ENCODE results near the gene PBRM1. TPM values are rescaled to one million over a fixed set of nuclear protein-coding genes. Genes with fewer than 3 reads are reported as not detected.

PBRM1 gene
- 36.6 and 42.7 TPM in 2 replicates for total RNA-seq

DNA sequence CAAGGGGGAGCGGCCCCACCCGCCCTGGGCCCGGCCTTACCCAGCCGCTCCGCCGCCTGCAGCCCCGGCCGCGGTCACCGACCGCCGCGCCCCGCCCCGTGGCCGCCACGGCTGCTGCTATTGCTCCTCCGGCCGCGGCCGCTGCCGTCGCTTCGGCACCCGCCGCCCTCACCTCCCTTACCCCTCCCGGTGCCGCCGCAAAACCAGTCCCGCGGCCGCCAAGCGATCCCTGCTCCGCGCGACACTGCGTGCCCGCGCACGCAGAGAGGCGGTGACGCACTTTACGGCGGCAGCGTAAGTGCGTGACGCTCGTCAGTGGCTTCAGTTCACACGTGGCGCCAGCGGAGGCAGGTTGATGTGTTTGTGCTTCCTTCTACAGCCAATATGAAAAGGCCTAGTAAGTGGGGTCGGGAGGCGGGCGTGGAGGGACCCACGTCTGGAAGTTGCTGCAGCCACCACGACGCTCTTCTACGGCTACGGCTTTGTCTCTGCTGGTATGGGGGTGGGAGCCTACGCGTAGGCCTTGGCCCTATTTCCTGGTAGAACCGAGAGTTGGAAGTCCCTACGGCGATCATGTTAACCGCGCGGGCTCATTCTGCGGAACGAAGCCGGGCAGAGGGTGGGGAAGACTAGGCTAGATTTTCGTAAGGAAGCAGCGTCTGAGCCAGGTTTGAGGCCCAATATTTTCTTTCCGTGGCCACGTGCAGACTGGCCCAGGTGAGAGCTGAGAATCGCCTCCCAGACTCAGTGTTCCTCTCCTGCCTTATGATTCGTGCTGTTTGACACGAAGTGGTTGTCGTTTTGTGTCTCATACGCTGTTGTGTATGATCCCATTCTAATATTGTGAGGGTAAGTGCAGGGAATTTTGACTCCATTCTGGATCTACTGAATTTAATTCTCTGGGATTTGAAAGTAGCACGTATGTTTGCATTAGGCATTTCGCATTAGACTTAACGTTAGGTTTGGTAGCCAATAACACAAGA lies at the start of gene PBRM1, which contains the start of gene GNL3:
Gene PBRM1 (minus strand): TSS at position 205 of the 983 bp plus-strand sequence.
Gene GNL3 (plus strand): TSS at position 324 of the 983 bp plus-strand sequence. CDS start 61 bp downstream, at position 385.

DNA sequence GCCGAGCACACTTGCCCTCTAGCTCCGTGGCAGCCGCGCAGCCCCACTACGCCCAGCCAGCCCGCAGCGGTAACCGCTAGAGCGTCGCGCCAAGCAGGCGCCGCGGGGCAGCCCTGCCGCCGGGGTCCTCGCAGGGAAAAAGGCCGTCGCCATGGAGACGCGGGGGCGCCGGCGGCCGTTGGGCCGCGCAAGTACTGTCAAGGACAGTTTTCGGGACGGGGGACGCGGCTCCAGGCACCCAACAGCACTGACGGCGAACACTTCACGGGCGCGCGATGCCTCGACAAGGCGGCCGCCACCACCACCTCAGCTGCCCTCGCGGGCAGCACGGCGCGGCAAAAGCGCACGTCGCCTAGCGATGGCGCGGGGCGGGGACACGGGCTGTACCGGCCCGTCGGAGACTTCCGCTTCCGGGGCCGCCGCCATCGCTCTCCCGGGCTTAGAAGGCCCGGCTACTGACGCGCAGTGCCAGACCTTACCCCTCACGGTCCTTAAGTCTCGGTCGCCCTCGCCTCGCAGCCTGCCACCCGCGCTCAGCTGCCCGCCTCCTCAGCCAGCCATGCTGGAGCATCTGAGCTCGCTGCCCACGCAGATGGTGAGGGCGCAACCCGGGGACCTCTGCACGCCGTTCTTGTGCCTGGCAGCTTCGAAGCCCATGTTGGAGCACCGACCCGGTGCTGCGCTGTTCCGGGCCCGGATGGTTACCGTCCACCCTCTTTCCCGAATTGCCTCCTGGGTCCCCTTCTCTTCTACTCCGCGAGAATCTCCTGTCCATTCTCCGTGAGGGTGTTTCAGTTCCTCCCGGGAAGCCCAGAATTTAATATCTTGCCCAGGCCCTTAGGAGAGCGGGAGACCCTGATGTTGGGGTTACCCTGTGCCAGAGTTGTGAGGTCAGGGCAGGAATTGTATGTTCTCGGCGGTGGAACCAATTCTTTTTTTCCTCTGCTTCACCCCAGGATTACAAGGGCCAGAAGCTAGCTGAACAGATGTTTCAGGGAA lies 20.3 kb upstream of the PBRM1 start, which contains the start of the genes GLT8D1 and SPCS1:
Gene GLT8D1 (minus strand): TSS at position 104 of the 999 bp plus-strand sequence. CDS start 5,331 bp downstream, outside the sequence.
Gene SPCS1 (plus strand): TSS at position 419 of the 999 bp plus-strand sequence. CDS start 141 bp downstream, at position 560.

DNA sequence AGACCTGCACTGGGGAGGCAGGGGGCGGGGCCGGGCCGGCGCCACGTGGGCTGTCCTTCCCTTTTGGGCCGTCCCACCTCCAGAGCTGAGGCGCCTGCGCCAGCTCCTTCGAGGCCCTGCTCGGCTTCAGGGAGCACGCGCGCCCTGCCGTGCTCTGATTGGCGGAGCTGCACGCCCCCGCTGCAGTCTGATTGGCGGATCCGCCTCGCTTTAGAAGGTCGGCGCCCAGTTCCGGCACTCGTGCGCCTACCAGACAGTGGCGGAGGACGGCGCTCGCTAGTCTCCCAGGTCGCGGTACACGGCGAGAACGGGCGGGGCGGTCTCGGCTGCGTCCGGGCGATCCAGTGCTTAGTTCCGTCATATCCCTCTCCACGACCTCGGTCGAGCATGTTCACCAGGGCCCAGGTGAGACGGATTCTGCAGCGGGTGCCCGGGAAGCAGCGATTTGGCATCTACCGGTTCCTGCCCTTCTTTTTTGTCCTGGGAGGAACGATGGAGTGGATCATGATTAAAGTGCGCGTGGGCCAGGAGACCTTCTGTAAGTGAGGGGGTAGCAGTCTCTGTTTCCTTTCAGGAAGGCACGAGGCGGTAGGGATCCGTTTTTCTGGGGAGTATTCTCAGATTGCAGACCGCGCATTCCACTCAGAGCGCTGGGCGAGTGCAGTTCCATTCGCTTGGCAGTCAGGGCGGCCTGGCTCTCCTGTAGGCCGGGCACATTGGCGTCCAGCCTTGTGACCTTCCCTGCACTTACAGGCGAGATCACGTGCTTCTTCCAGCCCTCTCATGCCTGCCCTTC lies 149.1 kb downstream of the PBRM1 start, which contains the start of gene UQCC5:
Gene UQCC5 (plus strand): TSS at position 237 of the 796 bp plus-strand sequence. CDS start 151 bp downstream, at position 388.

DNA sequence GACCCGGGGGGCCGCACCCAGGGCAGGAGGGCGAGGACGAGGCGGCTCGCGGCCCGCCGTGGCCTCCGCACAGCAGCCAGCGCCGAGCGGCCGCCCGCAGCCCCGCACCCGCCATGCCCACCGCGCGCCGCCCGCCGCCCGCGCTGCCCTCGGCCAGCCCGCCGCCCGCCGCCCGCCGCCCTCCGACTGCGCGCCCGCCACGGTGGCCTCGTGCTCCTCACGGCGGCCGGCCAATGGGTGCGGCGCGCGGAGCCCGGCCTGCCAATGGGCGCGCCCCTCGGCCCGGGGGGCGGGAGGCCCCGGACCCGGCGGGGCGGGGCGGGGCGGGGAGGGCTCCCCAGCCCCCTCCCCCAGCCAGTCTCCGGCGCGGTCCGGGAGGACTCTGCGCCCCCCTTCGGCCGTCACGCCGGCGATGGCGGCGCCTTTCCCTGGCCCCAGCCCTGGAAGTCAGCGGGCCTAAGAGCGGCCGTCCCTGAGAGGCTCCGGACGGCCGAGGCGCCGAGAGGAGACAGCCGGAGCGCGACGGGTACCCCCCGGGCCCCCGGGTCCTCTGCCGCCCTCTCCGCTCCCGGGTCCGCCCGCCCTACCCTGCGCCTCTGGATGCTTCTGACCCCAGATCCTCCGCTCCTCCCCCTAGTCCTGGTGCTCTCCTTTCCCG lies 152.0 kb downstream of the PBRM1 start, which contains the start of gene NT5DC2:
Gene NT5DC2 (minus strand): TSS at position 235 of the 658 bp plus-strand sequence. CDS start 120 bp downstream, at position 115.

Other genes with a start within 250 kb of the PBRM1 start
- gene SEMA3G, start 240.8 kb downstream of the PBRM1 start, total RNA-seq, result 0.06 and 0.10 TPM in 2 replicates
- gene TNNC1, start 231.9 kb downstream of the PBRM1 start, total RNA-seq, result 0.31 TPM in 1 of 2 replicates, not detected in the other
- gene NISCH, start 230.3 kb downstream of the PBRM1 start, total RNA-seq, result 38.9 and 44.1 TPM in 2 replicates
- 3.0 and 4.4 TPM in 2 replicates for gene STAB1, start 190.6 kb downstream of the PBRM1 start, total RNA-seq
- gene NT5DC2, start 152.1 kb downstream of the PBRM1 start, total RNA-seq, result 67.2 and 86.1 TPM in 2 replicates
- 5.8 and 8.5 TPM in 2 replicates for gene UQCC5, start 149.3 kb downstream of the PBRM1 start, total RNA-seq
- gene GNL3, start 119 bp upstream of the PBRM1 start, total RNA-seq, result 54.0 and 79.2 TPM in 2 replicates
- gene GLT8D1, start 19.9 kb upstream of the PBRM1 start, total RNA-seq, result 97.8 and 98.1 TPM in 2 replicates
- gene SPCS1, start 20.2 kb upstream of the PBRM1 start, total RNA-seq, result 184 and 227 TPM in 2 replicates
- 9.9 and 11.8 TPM in 2 replicates for gene NEK4, start 85.0 kb upstream of the PBRM1 start, total RNA-seq
- not detected in 2 replicates for gene ITIH1, start 91.7 kb upstream of the PBRM1 start, total RNA-seq
- 0.24 TPM in 1 of 2 replicates, not detected in the other for gene ITIH3, start 108.9 kb upstream of the PBRM1 start, total RNA-seq
- gene ITIH4, start 144.8 kb upstream of the PBRM1 start, total RNA-seq, result 0.39 and 2.2 TPM in 2 replicates
- gene MUSTN1, start 149.1 kb upstream of the PBRM1 start, total RNA-seq, result not detected in 2 replicates
- gene STIMATE, start 211.6 kb upstream of the PBRM1 start, total RNA-seq, result 10.8 and 23.7 TPM in 2 replicates

Data from cardiac ventricle fibroblast (primary cell).